ENCODE results near the gene SLC35E1. TPM values are rescaled to one million over a fixed set of nuclear protein-coding genes. Genes with fewer than 3 reads are reported as not detected.

The SLC35E1 gene
- total RNA-seq, 1 experiment from 2014 or later = 61.0 TPM

DNA sequence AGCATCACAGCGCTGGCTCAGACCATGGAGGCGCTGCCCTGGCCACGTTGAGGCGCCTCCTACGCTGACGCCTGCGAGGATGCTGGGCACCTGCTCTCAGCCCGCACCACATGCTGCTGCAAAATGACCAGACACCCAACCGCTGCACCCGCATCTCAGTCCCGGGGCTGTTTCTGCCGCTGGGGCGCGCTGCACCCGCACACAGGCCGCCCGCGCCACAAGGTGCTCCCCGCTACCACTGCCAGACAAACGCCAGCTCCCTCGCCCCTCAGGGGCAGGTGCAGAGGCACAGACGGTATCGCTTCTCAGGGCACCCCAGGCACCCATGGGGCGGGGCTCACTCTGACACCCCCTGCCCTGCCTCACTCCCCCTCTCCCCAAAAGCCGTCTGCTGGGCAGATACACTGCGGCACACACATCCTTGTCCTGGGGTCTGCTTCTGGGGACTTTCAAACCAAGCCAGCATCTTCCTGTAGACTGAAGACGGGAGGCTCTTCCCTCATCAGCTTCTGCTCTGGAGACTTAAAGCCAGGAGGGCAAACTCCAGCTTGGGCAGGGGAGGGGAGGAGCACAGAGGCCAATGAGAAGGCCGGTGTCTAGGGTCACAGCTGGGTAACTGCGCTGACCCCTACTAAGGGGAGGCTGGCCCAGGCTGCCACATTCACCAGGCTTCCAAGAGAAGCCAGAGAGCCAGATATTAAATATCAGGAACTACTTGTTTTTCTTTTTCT lies 46.3 kb downstream of the SLC35E1 start:
- peaks cover 16% of the 10 kb centered on the region; the same call in 1 of the 2 replicates for H3F3A ChIP-seq (ENCODE audit: insufficient read depth, low read depth)
- H3K27ac ChIP-seq = no peak overlapping the region
- no peaks in the 10 kb centered on the region for H3K79me2 ChIP-seq (ENCODE audit: low read depth)
- H4K20me1 ChIP-seq (ENCODE audit: insufficient read depth) = peaks cover 51% of the 10 kb centered on the region
- no peaks in the 10 kb centered on the region for H3K27me3 ChIP-seq (ENCODE audit: insufficient read depth, low read depth)
- no peak overlapping the region for H2AFZ ChIP-seq
- no peak overlapping the region for H3K4me2 ChIP-seq
- BruUV-seq (replicated peaks) = no TSS peak
- no peaks in the 10 kb centered on the region for H3K9me2 ChIP-seq (ENCODE audit: insufficient read depth)
- ChIA-PET POLR2A (ENCODE audit: unreplicated experiment) (no interaction called here), CTCF (no interaction called here)
- H3K4me1 ChIP-seq (replicated peaks; ENCODE audit: insufficient read depth) = no peaks in the 10 kb centered on the region
- H3K9me3 ChIP-seq (ENCODE audit: insufficient read depth, low read depth) = no peaks in the 10 kb centered on the region
- TF ChIP-seq, protein P1, sequence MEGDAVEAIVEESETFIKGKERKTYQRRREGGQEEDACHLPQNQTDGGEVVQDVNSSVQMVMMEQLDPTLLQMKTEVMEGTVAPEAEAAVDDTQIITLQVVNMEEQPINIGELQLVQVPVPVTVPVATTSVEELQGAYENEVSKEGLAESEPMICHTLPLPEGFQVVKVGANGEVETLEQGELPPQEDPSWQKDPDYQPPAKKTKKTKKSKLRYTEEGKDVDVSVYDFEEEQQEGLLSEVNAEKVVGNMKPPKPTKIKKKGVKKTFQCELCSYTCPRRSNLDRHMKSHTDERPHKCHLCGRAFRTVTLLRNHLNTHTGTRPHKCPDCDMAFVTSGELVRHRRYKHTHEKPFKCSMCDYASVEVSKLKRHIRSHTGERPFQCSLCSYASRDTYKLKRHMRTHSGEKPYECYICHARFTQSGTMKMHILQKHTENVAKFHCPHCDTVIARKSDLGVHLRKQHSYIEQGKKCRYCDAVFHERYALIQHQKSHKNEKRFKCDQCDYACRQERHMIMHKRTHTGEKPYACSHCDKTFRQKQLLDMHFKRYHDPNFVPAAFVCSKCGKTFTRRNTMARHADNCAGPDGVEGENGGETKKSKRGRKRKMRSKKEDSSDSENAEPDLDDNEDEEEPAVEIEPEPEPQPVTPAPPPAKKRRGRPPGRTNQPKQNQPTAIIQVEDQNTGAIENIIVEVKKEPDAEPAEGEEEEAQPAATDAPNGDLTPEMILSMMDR (conservative IDR thresholded peaks at IDR 0.05) = no peak
- TF ChIP-seq EZH2 (IDR thresholded peaks at IDR 0.05; ENCODE audit: low read depth) = no peak
- no peak for DNase-seq
- intact Hi-C loops (cut with micrococcal nuclease; ENCODE audit: unreplicated experiment) = no loop called here
- H3K36me3 ChIP-seq (ENCODE audit: low read depth) = peaks cover 21% of the 10 kb centered on the region
- no peak overlapping the region for H3K4me3 ChIP-seq

DNA sequence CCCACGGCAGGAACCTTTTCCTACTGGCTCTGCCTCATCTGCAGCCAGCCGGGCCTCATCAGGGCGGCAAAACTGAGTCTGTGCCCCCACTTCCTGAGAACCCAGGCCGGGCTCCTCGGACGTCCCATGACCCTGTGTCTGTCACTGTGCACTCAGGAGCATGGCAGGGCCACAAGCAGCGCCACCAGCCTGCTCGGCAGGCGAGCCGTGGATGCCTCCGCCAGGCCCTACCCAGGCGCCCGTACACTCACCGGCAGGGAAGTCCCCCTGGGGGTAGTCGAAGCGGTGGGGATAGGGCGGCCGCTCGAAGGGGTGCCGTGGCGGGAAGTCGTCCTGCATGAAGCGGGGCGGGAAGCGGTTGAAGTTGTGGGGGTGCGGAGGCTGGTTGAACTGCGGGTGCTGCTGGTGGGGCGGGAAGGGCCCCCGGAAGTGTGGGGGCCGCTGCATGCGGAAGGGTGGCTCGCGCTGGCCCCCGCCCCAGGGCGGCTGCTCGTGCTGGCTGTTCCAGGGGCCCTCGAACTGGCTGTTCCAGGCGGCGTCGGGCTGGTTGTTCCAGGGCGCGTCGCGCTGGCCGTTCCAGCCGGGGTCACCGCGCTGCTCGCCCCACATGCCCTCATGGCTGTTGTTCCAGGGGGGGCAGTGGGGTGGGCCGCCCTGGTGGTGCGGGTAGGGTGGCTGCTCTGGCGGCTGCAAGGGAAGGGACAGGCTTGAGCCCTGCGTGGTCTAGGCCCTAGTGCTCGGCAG lies 47.1 kb downstream of the SLC35E1 start:
- no peaks in the 10 kb centered on the region for H3K79me2 ChIP-seq (ENCODE audit: low read depth)
- BruUV-seq (replicated peaks) = no TSS peak
- CTCF ChIA-PET = no interaction called here

DNA sequence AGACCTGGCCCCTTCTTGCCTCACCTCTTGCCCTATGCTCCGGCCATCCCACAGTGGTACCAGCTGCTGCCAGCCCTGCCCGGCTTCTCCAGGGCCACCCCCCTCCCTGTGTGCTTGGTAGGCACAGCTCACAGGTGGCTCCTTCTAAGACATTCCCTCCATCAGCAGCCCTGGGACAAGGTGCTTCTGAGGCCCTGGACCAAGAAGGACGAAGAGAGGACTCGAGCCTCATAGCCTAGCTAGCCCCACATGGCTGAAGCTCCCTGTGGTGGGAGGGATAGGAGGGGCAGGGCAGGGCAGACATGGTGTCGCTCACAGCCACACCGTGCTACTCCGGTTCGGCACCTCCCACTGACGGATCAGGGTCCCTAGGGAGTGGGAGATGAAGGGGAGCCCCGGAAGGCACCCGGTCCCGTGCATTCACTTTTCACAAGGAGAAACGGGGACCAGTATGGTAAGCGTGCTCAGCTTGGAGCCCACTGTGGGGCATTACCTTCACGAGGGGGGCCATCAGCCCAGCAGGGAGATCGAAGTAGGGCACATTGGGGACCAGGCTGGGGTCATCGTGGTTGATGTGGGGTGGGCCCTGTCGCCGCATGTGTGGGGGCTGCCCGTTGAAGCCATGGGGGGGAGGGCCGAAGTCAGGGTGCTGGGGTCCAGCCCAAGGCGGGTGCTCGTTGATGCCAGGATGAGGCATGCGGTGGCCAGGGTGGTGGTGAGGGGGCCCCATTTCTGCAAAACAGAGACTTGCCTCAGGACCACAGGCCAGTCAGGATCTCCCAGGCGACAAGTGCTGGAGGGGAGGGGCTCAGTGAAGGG lies 49.4 kb downstream of the SLC35E1 start:
- H2AFZ ChIP-seq = no peak overlapping the region
- no peak overlapping the region for H3K4me3 ChIP-seq
- H3K4me1 ChIP-seq (replicated peaks; ENCODE audit: insufficient read depth) = no peaks in the 10 kb centered on the region
- no peaks in the 10 kb centered on the region for H3K9me2 ChIP-seq (ENCODE audit: insufficient read depth)
- no peak overlapping the region for H3K4me2 ChIP-seq
- no peaks in the 10 kb centered on the region for H3K27me3 ChIP-seq (ENCODE audit: insufficient read depth, low read depth)
- TF ChIP-seq, protein P1 (conservative IDR thresholded peaks at IDR 0.05) = no peak
- TF ChIP-seq EZH2 (IDR thresholded peaks at IDR 0.05; ENCODE audit: low read depth) = no peak
- BruUV-seq (replicated peaks) = no TSS peak
- peaks cover 15% of the 10 kb centered on the region; the same call in 1 of the 2 replicates for H3K36me3 ChIP-seq (ENCODE audit: low read depth)
- peaks cover 70% of the 10 kb centered on the region for H4K20me1 ChIP-seq (ENCODE audit: insufficient read depth)
- no peaks in the 10 kb centered on the region for H3K79me2 ChIP-seq (ENCODE audit: low read depth)
- intact Hi-C loops (cut with micrococcal nuclease; ENCODE audit: unreplicated experiment) = no loop called here
- H3F3A ChIP-seq (ENCODE audit: insufficient read depth, low read depth) = peaks cover 30% of the 10 kb centered on the region
- DNase-seq = no peak
- ChIA-PET POLR2A (ENCODE audit: unreplicated experiment) (no interaction called here), CTCF (no interaction called here)
- H3K27ac ChIP-seq = no peak overlapping the region
- H3K9me3 ChIP-seq (ENCODE audit: insufficient read depth, low read depth) = no peaks in the 10 kb centered on the region

More for the DNA sequence above, 47.1 kb downstream of the SLC35E1 start:
- TF ChIP-seq, protein P1 (conservative IDR thresholded peaks at IDR 0.05) = no peak
- no peak for TF ChIP-seq EZH2 (IDR thresholded peaks at IDR 0.05; ENCODE audit: low read depth)
- Histone ChIP-seq H4K20me1 (ENCODE audit: insufficient read depth) (peaks cover 59% of the 10 kb centered on the region), H3K4me2 (no peak overlapping the region), H3K27ac (no peak overlapping the region), H3K9me2 (ENCODE audit: insufficient read depth) (no peaks in the 10 kb centered on the region), H3F3A (ENCODE audit: insufficient read depth, low read depth) (peaks cover 13% of the 10 kb centered on the region; the same call in 1 of the 2 replicates), H3K9me3 (ENCODE audit: insufficient read depth, low read depth) (no peaks in the 10 kb centered on the region), H2AFZ (no peak overlapping the region), H3K36me3 (ENCODE audit: low read depth) (peaks cover 18% of the 10 kb centered on the region), H3K4me3 (no peak overlapping the region), H3K27me3 (ENCODE audit: insufficient read depth, low read depth) (no peaks in the 10 kb centered on the region), H3K4me1 (replicated peaks; ENCODE audit: insufficient read depth) (no peaks in the 10 kb centered on the region)
- DNase-seq = no peak
- intact Hi-C loops (cut with micrococcal nuclease; ENCODE audit: unreplicated experiment) = no loop called here
- POLR2A ChIA-PET (ENCODE audit: unreplicated experiment) = no interaction called here
